ENCODE measurements around the gene CLSTN1. TPM values are rescaled to one million over a fixed set of nuclear protein-coding genes. Genes with fewer than 3 reads are reported as not detected.

Gene CLSTN1
- total and polyA plus RNA-seq, 2 donors (not counting 1 experiment from before 2014, with no cell fraction given): 34.9 to 81.4 TPM

DNA sequence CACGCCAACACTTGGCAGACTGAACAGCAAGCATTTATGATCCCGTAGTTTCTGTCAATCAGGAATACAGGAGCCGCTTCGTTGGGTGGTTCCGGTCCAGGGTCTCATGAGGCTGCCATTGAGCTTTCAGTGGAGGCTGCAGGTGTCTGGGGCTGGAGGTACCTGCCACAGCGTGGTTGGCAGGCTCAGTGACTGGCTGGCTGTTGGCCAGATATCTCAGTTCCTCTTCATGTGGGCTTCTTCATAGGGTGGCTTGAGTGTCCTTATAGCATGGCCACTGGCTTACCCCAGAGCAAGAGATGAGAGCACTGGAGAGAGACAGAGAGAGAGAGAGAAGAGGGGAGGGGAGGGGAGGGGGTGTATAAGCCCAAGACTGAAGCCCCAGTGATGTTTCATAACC lies 142.9 kb downstream of the CLSTN1 start:
- peaks cover 54% of the 10 kb centered on the region for H3K4me1 Mint-ChIP-seq
- peak overlapping the region; percentile 83 for H3K27ac Mint-ChIP-seq

DNA sequence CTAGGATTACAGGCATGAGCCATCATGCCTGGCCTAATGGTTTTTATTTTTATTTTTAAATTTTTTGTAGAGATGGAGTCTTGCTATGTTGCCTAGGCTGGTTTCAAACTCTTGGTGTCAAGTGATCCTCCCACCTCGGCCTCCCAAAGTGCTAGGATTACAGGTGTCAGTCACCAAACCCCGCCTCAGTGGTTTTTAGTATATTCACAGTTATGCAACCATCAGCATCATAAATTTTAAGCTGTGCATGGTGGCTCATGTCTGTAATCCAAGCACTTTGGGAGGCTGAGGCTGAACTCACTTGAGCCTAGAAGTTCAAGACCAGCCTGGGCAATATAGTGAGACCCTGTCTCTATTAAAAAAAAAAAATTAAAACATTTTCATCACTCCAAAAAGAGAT lies 143.7 kb downstream of the CLSTN1 start:
- CTCF ChIA-PET: interaction anchor here (0.9 to 1.8 kb wide), 3 partner anchors 11 to 64 kb away, joined by 4 to 7 read pairs (median 4); no protein-coding TSS in a partner anchor
- H3K4me3 Mint-ChIP-seq: no peak overlapping the region

More for the DNA sequence above, 142.9 kb downstream of the CLSTN1 start:
- Histone ChIP-seq H2AFZ (ENCODE audit: insufficient read depth, low read depth, low read length, poor library complexity, severe bottlenecking) (no peak overlapping the region), H3K27me3 (replicated peaks in 1 of 4; ENCODE audit: control extremely low read depth in 1 of 4, control insufficient read depth in 3 of 4, insufficient read depth in 4 of 4, low read length in 3 of 4) (no peaks in the 10 kb centered on the region), H3K79me2 (ENCODE audit: control insufficient read depth, insufficient read depth, low read length) (peaks cover 99% of the 10 kb centered on the region), H3K36me3 (replicated peaks in 1 of 2; ENCODE audit: control extremely low read depth in 1 of 2, control insufficient read depth in 1 of 2, extremely low read depth in 1 of 2, insufficient read depth in 2 of 2, low read length in 1 of 2) (peaks cover 2 to 46% of the 10 kb centered on the region in 2 experiments), H3K9ac (ENCODE audit: low read length) (no peak overlapping the region), H3K4me1 (ENCODE audit: control insufficient read depth in 2 of 2, insufficient read depth in 2 of 2, low read length in 2 of 2) (peaks cover 45 to 74% of the 10 kb centered on the region in 2 donors), H3K4me2 (replicated peaks; ENCODE audit: low read depth, low read length, poor library complexity, severe bottlenecking) (peak overlapping the region; percentile 53), H4K20me1 (ENCODE audit: control insufficient read depth, insufficient read depth, low read length, poor library complexity, severe bottlenecking) (peaks cover 95% of the 10 kb centered on the region), H3K4me3 (ENCODE audit: control extremely low read depth in 1 of 5, extremely low read depth in 1 of 5, insufficient read depth in 1 of 5, low read depth in 2 of 5, low read length in 4 of 5) (no peak overlapping the region), H3K9me3 (ENCODE audit: control extremely low read depth in 1 of 3, control insufficient read depth in 2 of 3, insufficient read depth in 1 of 3, low read length in 2 of 3) (no peaks in the 10 kb centered on the region), H3K27ac (ENCODE audit: low read length in 2 of 2) (peak overlapping the region; percentile 0 to 78)
- peak; percentile 53 for DNase-seq
- ChIA-PET POLR2A (interaction anchor here (0.8 to 1.0 kb wide), 2 partner anchors 39 to 87 kb away, joined by 3 to 5 read pairs; no protein-coding TSS in a partner anchor), CTCF (interaction anchor here (1.0 to 2.3 kb wide), 6 partner anchors 8 to 65 kb away, joined by 3 to 14 read pairs (median 6); no protein-coding TSS in a partner anchor)
- no peak for TF ChIP-seq EZH2 (IDR thresholded peaks at IDR 0.05; ENCODE audit: borderline replicate concordance, insufficient read depth, low read depth, low read length, poor library complexity, severe bottlenecking)
- intact Hi-C loops (cut with micrococcal nuclease): no loop called here
- Mint-ChIP-seq H3K27me3 (no peaks in the 10 kb centered on the region), H3K4me3 (peak overlapping the region; percentile 31), H3K9me3 (ENCODE audit: insufficient read depth) (no peaks in the 10 kb centered on the region)
- ATAC-seq (ENCODE audit: low read depth): peak; percentile 66
- 33% methylated on average over 6 of the region's 6 CpGs for WGBS (ENCODE audit: insufficient coverage)

More for the DNA sequence above, 143.7 kb downstream of the CLSTN1 start:
- peak overlapping the region; percentile 53 for H3K4me2 ChIP-seq (replicated peaks; ENCODE audit: low read depth, low read length, poor library complexity, severe bottlenecking)
- ATAC-seq (ENCODE audit: low read depth) (no peak), DNase-seq (no peak)
- peaks cover 41 to 67% of the 10 kb centered on the region in 2 donors for H3K4me1 ChIP-seq (ENCODE audit: control insufficient read depth in 2 of 2, insufficient read depth in 2 of 2, low read length in 2 of 2)
- H3K27me3 Mint-ChIP-seq: no peaks in the 10 kb centered on the region
- H3K27ac ChIP-seq (ENCODE audit: low read length in 2 of 2): peak overlapping the region; percentile 0 to 78
- H3K27me3 ChIP-seq (replicated peaks in 1 of 4; ENCODE audit: control extremely low read depth in 1 of 4, control insufficient read depth in 3 of 4, insufficient read depth in 4 of 4, low read length in 3 of 4): no peaks in the 10 kb centered on the region
- H3K9me3 Mint-ChIP-seq (ENCODE audit: insufficient read depth): no peaks in the 10 kb centered on the region
- H3K4me1 Mint-ChIP-seq: peaks cover 51% of the 10 kb centered on the region
- TF ChIP-seq EZH2 (IDR thresholded peaks at IDR 0.05; ENCODE audit: borderline replicate concordance, insufficient read depth, low read depth, low read length, poor library complexity, severe bottlenecking): no peak
- TF ChIP-seq, protein P1, sequence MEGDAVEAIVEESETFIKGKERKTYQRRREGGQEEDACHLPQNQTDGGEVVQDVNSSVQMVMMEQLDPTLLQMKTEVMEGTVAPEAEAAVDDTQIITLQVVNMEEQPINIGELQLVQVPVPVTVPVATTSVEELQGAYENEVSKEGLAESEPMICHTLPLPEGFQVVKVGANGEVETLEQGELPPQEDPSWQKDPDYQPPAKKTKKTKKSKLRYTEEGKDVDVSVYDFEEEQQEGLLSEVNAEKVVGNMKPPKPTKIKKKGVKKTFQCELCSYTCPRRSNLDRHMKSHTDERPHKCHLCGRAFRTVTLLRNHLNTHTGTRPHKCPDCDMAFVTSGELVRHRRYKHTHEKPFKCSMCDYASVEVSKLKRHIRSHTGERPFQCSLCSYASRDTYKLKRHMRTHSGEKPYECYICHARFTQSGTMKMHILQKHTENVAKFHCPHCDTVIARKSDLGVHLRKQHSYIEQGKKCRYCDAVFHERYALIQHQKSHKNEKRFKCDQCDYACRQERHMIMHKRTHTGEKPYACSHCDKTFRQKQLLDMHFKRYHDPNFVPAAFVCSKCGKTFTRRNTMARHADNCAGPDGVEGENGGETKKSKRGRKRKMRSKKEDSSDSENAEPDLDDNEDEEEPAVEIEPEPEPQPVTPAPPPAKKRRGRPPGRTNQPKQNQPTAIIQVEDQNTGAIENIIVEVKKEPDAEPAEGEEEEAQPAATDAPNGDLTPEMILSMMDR (IDR thresholded peaks at IDR 0.05): no peak
- peaks cover 95% of the 10 kb centered on the region for H4K20me1 ChIP-seq (ENCODE audit: control insufficient read depth, insufficient read depth, low read length, poor library complexity, severe bottlenecking)
- H3K9me3 ChIP-seq (ENCODE audit: control extremely low read depth in 1 of 3, control insufficient read depth in 2 of 3, insufficient read depth in 1 of 3, low read length in 2 of 3): no peaks in the 10 kb centered on the region
- intact Hi-C loops (cut with micrococcal nuclease): no loop called here
- POLR2A ChIA-PET: interaction anchor here (0.8 kb wide), 1 partner anchor 88 kb away, joined by 5 read pairs; no protein-coding TSS in a partner anchor
- no peak overlapping the region for H3K9ac ChIP-seq (ENCODE audit: low read length)
- H2AFZ ChIP-seq (ENCODE audit: insufficient read depth, low read depth, low read length, poor library complexity, severe bottlenecking): no peak overlapping the region
- H3K79me2 ChIP-seq (ENCODE audit: control insufficient read depth, insufficient read depth, low read length): peaks cover 99% of the 10 kb centered on the region
- H3K27ac Mint-ChIP-seq: no peak overlapping the region
- peaks cover 2 to 44% of the 10 kb centered on the region in 2 experiments for H3K36me3 ChIP-seq (replicated peaks in 1 of 2; ENCODE audit: control extremely low read depth in 1 of 2, control insufficient read depth in 1 of 2, extremely low read depth in 1 of 2, insufficient read depth in 2 of 2, low read length in 1 of 2)
- no CpG with 5 or more reads among the region's 2 CpGs for WGBS (ENCODE audit: insufficient coverage)
- no peak overlapping the region for H3K4me3 ChIP-seq (ENCODE audit: control extremely low read depth in 1 of 5, extremely low read depth in 1 of 5, insufficient read depth in 1 of 5, low read depth in 2 of 5, low read length in 4 of 5)

Other genes starting within 250 kb of the CLSTN1 start
- 9.1 and 11.2 TPM in 2 replicates for gene TMEM201, start 235.1 kb downstream of the CLSTN1 start, total RNA-seq
- 6.5 and 6.6 TPM in 2 replicates for gene TMEM201, start 235.1 kb downstream of the CLSTN1 start, polyA plus RNA-seq
- gene PIK3CD, start 172.2 kb downstream of the CLSTN1 start, total RNA-seq: 222 and 223 TPM in 2 replicates
- gene PIK3CD, start 172.2 kb downstream of the CLSTN1 start, polyA plus RNA-seq: 144 and 205 TPM in 2 replicates
- 6.9 and 8.6 TPM in 2 replicates for gene CTNNBIP1, start 86.3 kb upstream of the CLSTN1 start, total RNA-seq
- gene CTNNBIP1, start 86.3 kb upstream of the CLSTN1 start, polyA plus RNA-seq: 8.1 and 8.7 TPM in 2 replicates
- 21.5 and 26.0 TPM in 2 replicates for gene LZIC, start 119.4 kb upstream of the CLSTN1 start, total RNA-seq
- gene LZIC, start 119.4 kb upstream of the CLSTN1 start, polyA plus RNA-seq: 6.2 and 8.4 TPM in 2 replicates
- gene NMNAT1, start 119.5 kb upstream of the CLSTN1 start, total RNA-seq: 8.0 and 8.9 TPM in 2 replicates
- gene NMNAT1, start 119.5 kb upstream of the CLSTN1 start, polyA plus RNA-seq: 4.5 and 6.4 TPM in 2 replicates
- not detected in 2 replicates for gene RBP7, start 173.3 kb upstream of the CLSTN1 start, total RNA-seq
- 0.40 TPM in 1 of 2 replicates, not detected in the other for gene RBP7, start 173.3 kb upstream of the CLSTN1 start, polyA plus RNA-seq
- 57.5 and 59.0 TPM in 2 replicates for gene UBE4B, start 209.0 kb upstream of the CLSTN1 start, total RNA-seq
- 21.7 and 26.7 TPM in 2 replicates for gene UBE4B, start 209.0 kb upstream of the CLSTN1 start, polyA plus RNA-seq

All from B cell (primary cell).